Measurements from ENCODE around the gene TSHZ3. TPM values are rescaled to one million over a fixed set of nuclear protein-coding genes. Genes with fewer than 3 reads are reported as not detected.

The TSHZ3 gene
- total RNA-seq, 1 donor from 2014 or later = 0.77 TPM

DNA sequence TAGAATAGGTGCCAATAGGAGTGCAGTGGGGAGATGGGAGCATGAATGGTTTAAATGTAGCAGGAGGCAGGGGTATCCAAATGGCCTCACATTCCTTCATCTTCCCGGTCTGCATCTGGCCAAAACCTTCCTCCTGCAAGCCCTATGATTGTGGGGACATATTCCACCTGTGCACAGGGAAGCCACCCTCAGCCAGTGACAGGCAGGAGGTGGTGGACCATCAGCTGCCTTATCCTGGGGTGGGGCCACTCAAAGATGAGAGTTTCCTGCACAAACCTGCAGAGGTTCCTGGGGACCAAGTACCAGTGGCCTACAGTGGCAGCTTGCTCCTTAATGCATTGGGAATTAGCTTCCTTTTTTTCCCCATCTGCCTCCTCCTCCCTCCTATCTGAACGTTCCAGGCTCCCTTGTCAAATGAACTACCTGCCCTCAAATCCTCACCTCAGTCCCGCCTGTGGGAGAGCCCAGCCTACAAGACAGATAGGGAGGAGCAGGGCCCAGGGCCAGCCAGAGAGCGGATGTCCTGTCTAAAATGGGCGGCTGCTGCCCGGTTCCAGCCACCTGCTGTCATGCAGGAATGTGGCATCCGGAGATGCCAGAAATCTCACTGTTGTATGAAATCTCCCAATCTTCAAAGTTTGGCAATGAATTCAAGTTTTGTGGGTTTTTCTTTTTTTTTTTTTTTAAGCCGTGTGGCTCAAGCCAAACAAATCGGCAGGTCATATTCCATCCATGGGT is 85.0 kb downstream of the TSHZ3 start:
- no peak for DNase-seq (ENCODE audit: low read depth in 2 of 2)

GRCh38 chr19:31263328-31263727 is 85.9 kb downstream of the TSHZ3 start:
- DNase-seq (ENCODE audit: low read depth in 2 of 2) = no peak

DNA sequence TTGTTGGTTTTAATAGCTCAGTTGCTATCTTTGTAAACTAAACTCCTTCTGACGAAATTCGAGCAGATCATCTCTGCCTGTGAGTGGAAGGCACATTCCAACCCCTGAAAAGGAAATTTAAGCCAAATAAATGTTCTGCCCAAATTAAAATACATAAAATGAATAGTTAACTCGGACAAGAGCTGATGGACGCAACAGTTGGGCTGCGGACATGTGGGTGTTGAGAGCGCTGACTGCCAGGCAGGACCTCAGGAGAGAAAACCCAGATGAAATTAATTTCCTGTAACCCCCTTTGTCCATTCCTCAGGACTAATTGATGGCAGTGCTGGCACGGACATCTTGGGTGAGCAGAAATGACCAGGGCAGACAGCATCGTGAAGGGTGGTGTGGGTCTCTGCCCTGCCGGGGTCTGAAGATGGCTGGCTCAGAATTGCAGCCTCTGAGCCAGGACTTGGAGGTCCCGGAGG is 86.5 kb downstream of the TSHZ3 start:
- DNase-seq (ENCODE audit: low read depth in 2 of 2) = no peak

DNA sequence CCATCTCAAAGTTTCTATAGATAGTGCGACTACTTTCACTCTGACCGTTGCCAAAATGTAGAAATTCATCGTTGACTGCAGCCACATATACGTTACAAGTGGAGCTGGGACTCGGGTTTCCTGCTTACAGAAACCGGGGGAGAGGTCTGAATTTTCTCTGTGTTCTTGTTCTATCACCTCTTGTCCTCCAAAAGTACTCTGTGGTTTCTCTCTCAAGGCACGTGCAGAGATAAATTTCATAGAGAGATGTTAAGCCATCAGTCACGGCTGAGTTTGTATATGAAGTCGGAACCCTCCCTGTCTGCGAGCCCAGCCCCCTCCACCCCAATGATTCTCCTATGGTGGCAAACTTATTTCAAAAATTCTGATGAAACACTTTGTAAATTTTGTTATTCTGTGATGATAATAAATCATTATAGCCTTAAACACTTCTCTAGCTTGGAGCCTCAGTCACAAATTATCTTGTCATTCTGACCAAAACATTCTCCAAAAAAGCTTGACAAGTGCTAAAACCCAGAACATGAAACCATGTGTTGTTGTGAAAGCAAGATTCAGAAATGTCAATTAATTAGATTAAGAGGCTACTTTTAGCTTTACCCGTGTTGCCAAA is 87.5 kb downstream of the TSHZ3 start:
- no peak for DNase-seq (ENCODE audit: low read depth in 2 of 2)

- no peak for DNase-seq (ENCODE audit: low read depth in 2 of 2)
Measured at GRCh38 chr19:31261019-31261602, 88.1 kb downstream of the TSHZ3 start.

DNA sequence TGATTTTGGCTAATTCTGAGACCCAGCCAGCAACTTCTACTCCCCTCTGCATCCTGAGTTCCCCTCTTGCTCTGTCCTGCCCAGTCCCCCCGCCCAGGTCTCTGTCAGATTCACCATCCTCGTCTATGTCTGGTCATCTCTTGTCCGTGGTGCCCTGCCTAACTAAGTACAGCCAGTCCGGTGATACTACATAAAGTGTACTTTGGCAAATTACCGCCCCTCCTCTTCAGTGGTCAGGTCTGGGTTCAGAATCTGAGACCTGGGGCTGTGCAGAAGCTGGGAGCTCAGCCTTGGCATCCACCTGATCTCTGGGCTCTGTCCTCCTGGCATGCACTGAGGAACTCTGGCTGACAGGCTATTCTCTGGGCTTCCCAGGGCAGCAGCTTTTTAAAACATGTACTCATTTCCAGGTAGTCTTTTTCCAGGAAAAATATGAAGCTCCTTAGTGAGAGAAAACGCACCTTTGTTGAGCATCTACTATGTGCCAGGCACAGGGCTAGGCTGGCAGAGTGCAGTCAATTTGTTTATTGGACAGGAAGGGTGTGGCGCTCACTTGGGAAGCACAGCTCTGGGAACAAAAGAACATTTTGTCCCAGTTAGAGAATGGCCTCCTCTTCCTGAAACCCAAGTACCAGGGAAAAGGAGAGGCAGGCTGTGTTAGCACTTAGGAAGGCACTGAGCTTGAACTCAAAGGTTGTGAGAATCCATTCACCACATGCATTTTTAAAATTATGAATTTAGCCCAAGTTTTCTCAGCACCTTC is 88.9 kb downstream of the TSHZ3 start:
- no peak for DNase-seq (ENCODE audit: low read depth in 2 of 2)

GRCh38 chr19:31258211-31259052 is 90.8 kb downstream of the TSHZ3 start:
- DNase-seq (ENCODE audit: low read depth in 2 of 2) = no peak

GRCh38 chr19:31257426-31258130 is 91.7 kb downstream of the TSHZ3 start:
- DNase-seq (ENCODE audit: low read depth in 2 of 2) = no peak

DNA sequence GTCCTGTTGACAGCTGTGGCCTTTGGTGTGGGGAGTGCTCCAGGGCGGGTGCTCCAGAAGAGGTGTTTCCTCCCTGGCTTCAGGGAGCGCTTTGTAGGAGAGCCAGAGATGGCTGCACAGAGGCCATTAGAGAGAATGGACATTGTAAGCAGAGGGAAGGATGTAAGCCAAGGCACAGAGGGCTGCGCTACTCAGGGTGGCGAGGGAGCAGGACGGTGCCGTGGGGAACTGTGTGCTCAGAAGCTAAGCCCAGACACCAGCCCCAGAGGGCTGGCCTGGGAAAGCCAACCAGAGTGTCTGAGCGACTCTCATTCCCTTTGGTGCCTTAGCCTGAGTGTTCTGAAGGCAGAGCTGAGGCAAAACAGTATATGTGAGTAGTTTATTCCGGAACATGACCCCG is 92.2 kb downstream of the TSHZ3 start:
- no peak for DNase-seq (ENCODE audit: low read depth in 2 of 2)

DNA sequence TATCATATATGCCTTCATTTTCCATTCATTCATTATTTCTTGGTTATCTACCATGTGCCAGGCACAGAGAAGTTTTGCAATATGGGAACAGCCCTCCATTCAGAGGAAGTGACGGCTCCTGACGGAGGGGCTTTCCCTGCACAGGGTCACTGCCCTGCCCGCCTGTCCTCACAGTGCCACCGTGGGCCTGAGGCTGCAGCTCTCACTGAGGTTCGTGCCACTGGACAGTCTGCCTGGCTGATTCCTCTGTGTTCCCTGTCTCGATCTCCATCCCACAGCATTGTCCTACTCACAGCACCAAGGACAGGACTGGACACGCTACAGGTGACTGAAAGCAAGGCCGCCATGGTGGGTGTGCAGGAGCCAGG is 92.7 kb downstream of the TSHZ3 start:
- DNase-seq (ENCODE audit: low read depth in 2 of 2) = no peak

DNA sequence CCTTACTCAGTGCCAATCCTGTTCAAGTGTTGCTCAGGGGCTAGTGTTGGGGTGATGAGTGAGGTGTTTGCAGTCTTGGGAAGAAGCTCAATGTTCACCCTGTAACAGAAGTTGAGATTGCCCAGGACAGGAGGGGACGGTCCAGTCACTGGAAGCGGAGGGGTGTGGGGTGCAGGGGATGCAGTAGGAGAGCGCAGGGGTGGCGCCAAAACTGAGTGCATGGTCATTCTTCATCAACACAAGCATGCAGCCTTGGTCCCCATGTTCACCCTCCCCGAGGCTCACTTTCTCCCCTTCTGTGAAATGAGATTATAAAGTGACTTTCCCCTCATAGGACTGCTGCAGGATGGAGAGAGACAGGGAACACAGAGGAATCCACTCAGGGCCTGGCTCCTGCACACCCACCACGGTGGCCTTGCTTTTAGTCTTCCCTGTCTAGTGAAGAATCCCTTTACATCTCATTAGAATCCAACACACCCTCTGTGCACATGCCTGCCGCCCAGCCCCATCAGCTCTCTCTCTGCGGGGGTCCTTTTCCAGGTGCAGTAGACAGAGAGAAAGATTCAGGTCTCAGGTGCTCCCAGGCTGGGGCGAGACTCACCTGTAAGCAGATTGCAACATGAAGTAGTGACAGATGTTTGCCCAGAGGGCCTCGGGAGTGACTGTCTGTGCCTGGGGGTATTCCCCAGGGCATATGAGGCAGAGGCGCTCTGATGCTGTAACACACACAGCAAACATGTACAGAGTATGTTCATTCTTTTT is 93.2 kb downstream of the TSHZ3 start:
- no peak for DNase-seq (ENCODE audit: low read depth in 2 of 2)

DNA sequence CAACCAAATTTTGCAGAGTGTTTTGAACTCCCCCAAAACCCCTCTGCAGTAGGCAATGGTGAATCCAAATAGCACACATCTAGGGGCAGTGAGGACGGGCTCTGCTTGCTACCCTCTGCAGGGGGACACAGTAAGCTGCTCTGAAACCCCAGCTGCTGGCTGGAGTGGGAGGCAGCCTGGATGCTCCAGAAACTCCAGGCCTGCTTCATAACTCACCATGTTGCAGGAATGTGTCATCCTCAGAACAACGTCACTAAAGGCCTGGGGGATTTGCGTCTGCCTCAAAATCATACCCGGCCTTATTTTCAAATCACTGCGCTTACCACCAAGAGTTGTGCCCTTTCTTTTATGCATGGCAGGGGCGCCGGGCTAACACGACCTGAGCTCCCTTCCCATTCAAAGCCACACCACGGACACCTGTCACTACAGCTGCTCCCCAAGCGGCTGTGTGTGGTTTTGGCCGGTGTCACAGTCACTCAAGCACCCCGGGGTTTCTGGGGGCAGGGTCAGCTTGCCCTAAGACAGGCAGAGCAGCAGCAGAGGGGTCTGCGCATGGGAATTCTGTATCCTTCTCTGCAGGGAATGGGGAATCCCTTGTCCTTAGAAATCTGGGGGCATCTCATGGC is 93.9 kb downstream of the TSHZ3 start:
- DNase-seq (ENCODE audit: low read depth in 2 of 2) = no peak

GRCh38 chr19:31254611-31255010 is 94.6 kb downstream of the TSHZ3 start:
- DNase-seq (ENCODE audit: low read depth in 2 of 2) = no peak

GRCh38 chr19:31254180-31254551 is 95.1 kb downstream of the TSHZ3 start:
- no peak for DNase-seq (ENCODE audit: low read depth in 2 of 2)

DNA sequence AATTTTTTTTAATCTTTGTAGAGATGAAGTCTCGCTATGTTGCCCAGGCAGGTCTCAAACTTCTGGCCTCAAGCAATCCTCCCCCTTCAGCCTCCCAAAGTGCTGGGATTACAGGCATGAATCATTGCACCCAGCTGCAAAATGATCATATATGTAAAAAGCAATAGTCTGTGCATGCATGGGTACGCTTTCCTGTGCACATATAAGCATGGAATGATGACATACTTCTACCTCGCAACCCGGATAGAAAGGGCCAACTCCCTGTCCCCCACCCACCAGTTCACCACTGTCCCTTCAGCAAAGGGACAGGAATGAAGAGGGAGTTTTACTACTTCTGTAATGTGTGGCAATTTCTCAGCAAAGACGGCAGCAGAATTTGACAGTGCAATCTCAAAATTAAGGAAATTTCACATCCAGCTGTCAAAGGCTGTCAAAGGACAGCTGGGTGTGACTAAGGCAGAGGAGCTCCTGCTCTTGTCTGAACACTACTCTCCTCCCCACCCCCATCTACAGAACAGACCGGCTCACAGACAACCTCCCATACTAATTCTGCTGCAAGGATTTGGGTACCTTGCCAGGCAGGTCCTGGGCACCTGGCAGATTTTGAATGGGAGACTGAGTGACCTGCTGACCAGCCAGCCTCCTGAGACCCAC is 95.6 kb downstream of the TSHZ3 start:
- DNase-seq (ENCODE audit: low read depth in 2 of 2) = no peak

DNA sequence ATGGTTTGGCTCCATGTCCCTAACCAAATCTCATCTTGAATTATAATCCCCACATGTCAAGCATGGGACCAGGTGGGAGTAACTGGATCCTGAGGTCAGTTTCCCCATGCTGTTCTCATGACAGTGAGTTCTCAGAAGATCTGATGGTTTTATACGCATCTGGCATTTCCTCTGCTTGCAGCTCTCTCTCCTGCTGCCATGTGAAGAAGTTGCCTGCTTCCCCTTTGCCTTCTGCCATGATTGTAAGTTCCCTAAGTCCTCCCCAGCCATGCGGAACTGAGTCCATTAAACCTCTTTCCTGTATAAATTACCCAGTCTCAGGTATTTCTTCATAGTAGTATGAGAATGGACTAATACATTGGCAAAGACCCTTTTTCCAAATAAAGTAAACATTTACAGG is 96.8 kb downstream of the TSHZ3 start:
- DNase-seq (ENCODE audit: low read depth in 2 of 2) = no peak

DNA sequence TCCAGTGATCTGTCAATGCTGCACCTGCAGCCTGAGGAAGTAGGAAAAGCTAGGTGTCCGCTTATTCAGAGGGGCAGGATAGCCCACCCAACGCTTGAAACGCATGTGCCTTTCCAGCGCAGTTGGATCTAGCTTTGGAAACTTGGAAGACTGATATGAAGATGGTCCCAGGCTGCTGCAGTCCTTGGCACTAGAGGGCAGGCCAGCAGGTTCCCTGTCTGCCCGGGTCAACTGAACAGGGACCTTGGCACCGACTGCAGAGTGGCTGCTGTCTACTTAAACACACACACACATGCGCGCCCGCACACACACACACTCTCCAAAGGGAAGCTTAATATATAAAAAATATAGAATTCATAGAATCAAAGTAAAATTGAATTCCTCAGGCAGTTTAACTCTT is 100.0 kb downstream of the TSHZ3 start:
- no peak for DNase-seq (ENCODE audit: low read depth in 2 of 2)

GRCh38 chr19:31235806-31236205 is 113.4 kb downstream of the TSHZ3 start:
- DNase-seq (ENCODE audit: low read depth in 2 of 2) = no peak

DNA sequence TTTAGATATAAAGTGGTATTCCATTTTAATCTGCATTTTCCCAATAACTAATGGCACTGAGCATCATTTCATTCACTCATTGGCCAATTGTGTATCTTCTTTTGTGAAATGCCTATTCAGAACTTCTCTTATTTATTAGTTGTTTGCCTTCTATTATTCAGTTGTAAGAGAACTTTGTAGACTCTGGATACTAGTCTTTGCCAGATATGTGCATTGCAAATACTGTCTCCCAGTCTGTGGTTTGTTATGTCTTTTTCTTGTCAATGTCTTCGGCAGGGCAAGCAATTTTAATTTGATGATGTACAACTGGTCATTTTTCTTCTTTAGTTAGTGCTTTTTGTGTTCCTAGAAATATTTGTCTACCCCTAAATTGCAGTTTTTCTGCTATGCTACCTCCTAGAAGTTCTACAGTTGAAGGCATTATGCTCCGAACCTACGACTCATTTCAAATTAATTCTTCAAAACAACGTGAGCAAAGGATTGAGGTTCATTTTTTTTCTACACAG is 115.9 kb downstream of the TSHZ3 start:
- DNase-seq (ENCODE audit: low read depth in 2 of 2) = no peak
